Spleen (tissue), 11 donors: Measurements from ENCODE around the gene ANKRD12. TPM values are rescaled to one million over a fixed set of nuclear protein-coding genes. Genes with fewer than 3 reads are reported as not detected.
A peak's percentile ranks its signal among the peaks of the same experiment; 100 is the strongest.

Experiments used
- DNase-seq: peaks from one replicate; pipeline ENCODE4 v3.0.0-alpha.2; 2020
- H3K27ac ChIP-seq, 8 donors: fragments of 200-600 bp; sonication (generic) in 7 of 8; 1 replicate in 4 of 8; 2 replicates in 4 of 8; pipeline versions ENCODE4 v1.5.0 to v1.8.0; 2016 to 2021; ENCODE audit warnings: inconsistent platforms in 4 of 8, mild to moderate bottlenecking in 4 of 8, moderate library complexity in 1 of 8
- H3K27me3 ChIP-seq, 7 donors: fragments of 200-600 bp; sonication (generic) in 6 of 7; replicated peaks in 1 of 7; 1 replicate in 4 of 7; 2 replicates in 3 of 7; pipeline versions ENCODE4 v1.5.0 to v1.8.0; 2016 to 2021; ENCODE audit warnings: inconsistent platforms in 3 of 7, mild to moderate bottlenecking in 1 of 7
- H3K36me3 ChIP-seq, 6 donors: fragments of 200-600 bp; sonication (generic) in 5 of 6; 1 replicate in 4 of 6; 2 replicates in 2 of 6; pipeline versions ENCODE4 v1.5.0 to v1.8.0; 2016 to 2021; ENCODE audit warnings: inconsistent platforms in 2 of 6
- H3K4me1 ChIP-seq, 6 donors: fragments of 200-600 bp; sonication (generic) in 5 of 6; 1 replicate in 3 of 6; 2 replicates in 3 of 6; pipeline versions ENCODE4 v1.5.0 to v1.8.0; 2016 to 2021; ENCODE audit warnings: inconsistent platforms in 3 of 6
- H3K4me3 ChIP-seq, 8 donors: fragments of 200-600 bp; sonication (generic) in 7 of 8; 1 replicate in 4 of 8; 2 replicates in 4 of 8; pipeline versions ENCODE4 v1.5.0 to v1.8.0; 2016 to 2021; ENCODE audit warnings: inconsistent platforms in 4 of 8, mild to moderate bottlenecking in 4 of 8, moderate library complexity in 2 of 8
- H3K9me3 ChIP-seq, 8 donors: fragments of 200-600 bp; sonication (generic) in 7 of 8; 1 replicate in 4 of 8; 2 replicates in 4 of 8; pipeline versions ENCODE4 v1.5.0 to v1.8.0; 2016 to 2021; ENCODE audit warnings: inconsistent platforms in 4 of 8
- POLR2A ChIP-seq, 3 donors: fragments of 450-650 bp; IDR thresholded peaks; one replicate each; pipeline ENCODE4 v1.5.1; 2017; ENCODE audit warnings: antibody characterized with exemption in 3 of 3, mild to moderate bottlenecking in 1 of 3
- POLR2AphosphoS5 ChIP-seq, 3 donors: sonication (generic); formaldehyde crosslinking; IDR thresholded peaks; one replicate each; pipeline ENCODE4 v1.5.1; 2017; ENCODE audit warnings: antibody characterized with exemption in 3 of 3
- WGBS, 5 donors: extraction: QIAGEN DNeasy Blood & Tissue Kit in 3 of 5; methylation state at CpG; one replicate each; pipeline versions ENCODE4 v1.1.5 to v1.1.7; 2013 to 2018; 5-methylcytosine and 5-hydroxymethylcytosine counted together
- intact Hi-C: fragments of 100-400 bp; cut with DNase I; formaldehyde crosslinking; loops from one replicate; pipeline ENCODE4 v1.15.0; 2023; ENCODE audit warnings: low total_unique reads
- polyA plus RNA-seq, 3 donors: library from polyadenylated mRNA; stranded (reverse); fragments of 200-250 nt; gene quantifications; one replicate each; pipeline ENCODE4 v1.2.1, GENCODE V29; 2013
- total RNA-seq, 7 donors: library from RNA; depleted of rRNA in 3 of 7; stranded (reverse); fragments of >200 nt in 3 of 7; fragmentation: NEBNext Ultra II Directional in 4 of 7; extraction: Animal tissue kit (Norgen Biotek cat#: 25700) in 4 of 7; gene quantifications; one replicate each; pipeline versions ENCODE4 v1.1.0 to v1.2.1, GENCODE V29; 2016 to 2021
- TF ChIP-seq, protein P1 (sequence below), 11 experiments: fragments of 200-600 bp in 7 of 11; fragments of 450-650 bp in 4 of 11; sonication (generic) in 4 of 11; IDR thresholded peaks in 8 of 11; conservative IDR thresholded peaks in 3 of 11; 1 replicate in 7 of 11; 2 replicates in 4 of 11; pipeline versions ENCODE4 v1.4.0 to v1.8.0; 2016 to 2021; ENCODE audit warnings: antibody characterized with exemption in 11 of 11, inconsistent platforms in 4 of 11, mild to moderate bottlenecking in 1 of 11
- donor health status: healthy with polysubstance abuse.
- donor health status: DM: no; HTN: no; CAD: no; lungs with moderate emphysema.
- donor health status: DM: no; HTN: no; CAD: no.
- donor health status: Bipolar disorder and iron deficiency.
- donor health status: healthy.
- donor health status: DM: no; HTN: no; CAD: no.
- donor health status: DM: yes; HTN: yes; CAD: no.

ANKRD12 gene
- total and polyA plus RNA-seq, 10 donors = 7.6 to 122 (median 84.4) TPM

- TF ChIP-seq POLR2AphosphoS5 (IDR thresholded peaks at IDR 0.05) (no peak), POLR2A (IDR thresholded peaks at IDR 0.05) (no peak)
- TF ChIP-seq, protein P1, sequence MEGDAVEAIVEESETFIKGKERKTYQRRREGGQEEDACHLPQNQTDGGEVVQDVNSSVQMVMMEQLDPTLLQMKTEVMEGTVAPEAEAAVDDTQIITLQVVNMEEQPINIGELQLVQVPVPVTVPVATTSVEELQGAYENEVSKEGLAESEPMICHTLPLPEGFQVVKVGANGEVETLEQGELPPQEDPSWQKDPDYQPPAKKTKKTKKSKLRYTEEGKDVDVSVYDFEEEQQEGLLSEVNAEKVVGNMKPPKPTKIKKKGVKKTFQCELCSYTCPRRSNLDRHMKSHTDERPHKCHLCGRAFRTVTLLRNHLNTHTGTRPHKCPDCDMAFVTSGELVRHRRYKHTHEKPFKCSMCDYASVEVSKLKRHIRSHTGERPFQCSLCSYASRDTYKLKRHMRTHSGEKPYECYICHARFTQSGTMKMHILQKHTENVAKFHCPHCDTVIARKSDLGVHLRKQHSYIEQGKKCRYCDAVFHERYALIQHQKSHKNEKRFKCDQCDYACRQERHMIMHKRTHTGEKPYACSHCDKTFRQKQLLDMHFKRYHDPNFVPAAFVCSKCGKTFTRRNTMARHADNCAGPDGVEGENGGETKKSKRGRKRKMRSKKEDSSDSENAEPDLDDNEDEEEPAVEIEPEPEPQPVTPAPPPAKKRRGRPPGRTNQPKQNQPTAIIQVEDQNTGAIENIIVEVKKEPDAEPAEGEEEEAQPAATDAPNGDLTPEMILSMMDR (IDR thresholded peaks at IDR 0.05 in 8 of 11, conservative IDR thresholded peaks at IDR 0.05 in 3 of 11) = no peak
- Histone ChIP-seq H3K27ac (no peak overlapping the region), H3K27me3 (no peaks in the 10 kb centered on the region), H3K4me3 (no peak overlapping the region), H3K4me1 (peaks cover 0 to 11% (median 7%) of the 10 kb centered on the region in 6 donors), H3K9me3 (no peaks in the 10 kb centered on the region), H3K36me3 (peaks cover 0 to 98% (median 43%) of the 10 kb centered on the region in 6 donors)
- DNase-seq = no peak
- 95 to 97% (median 97%) methylated on average over 3 of the region's 3 CpGs for whole genome bisulfite sequencing, 5 donors
- intact Hi-C loops = no loop called here
These were observed 79.9 kb downstream of the ANKRD12 start for GRCh38 chr18:9216459-9216858.

DNA sequence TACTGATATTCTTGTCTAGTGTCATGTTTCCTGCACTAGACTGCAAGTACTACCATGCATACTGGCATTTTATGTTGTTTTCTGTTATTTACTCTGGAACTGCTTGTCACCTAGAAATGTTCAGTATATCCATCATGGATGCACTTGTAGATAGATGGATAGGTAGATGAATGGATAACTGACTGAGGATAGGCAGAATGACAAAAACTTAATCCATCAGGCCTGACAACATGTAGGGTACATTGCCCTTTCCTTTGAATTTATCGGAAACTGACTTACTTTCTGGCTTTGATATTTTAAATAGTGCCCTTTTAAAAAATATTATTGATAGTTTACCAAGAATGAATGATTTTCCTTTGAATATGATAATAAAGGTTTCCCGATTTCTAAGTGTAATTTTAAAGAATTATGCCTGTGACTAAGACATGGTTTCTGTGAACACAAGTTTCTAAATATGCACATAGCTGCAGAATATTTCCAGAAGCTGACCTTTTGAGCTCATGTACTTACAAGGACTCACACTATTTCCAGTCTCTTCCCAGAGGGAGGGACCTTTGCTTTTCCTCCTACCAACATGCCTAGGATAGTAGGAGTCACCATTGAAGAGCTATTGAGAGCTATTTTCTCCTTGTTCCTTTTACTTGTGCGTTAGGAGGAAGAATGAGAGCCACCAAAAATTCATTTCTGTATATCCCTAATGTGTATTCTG, 81.3 kb downstream of the ANKRD12 start:
- H3K27ac ChIP-seq = peak overlapping the region in 2 of 8 donors; percentile 23 to 24
- intact Hi-C loops = no loop called here
- H3K4me3 ChIP-seq = no peak overlapping the region
- H3K9me3 ChIP-seq = no peaks in the 10 kb centered on the region
- peaks cover 0 to 98% (median 52%) of the 10 kb centered on the region in 6 donors for H3K36me3 ChIP-seq
- WGBS, 5 donors = 84 to 92% (median 90%) methylated on average over 3 of the region's 3 CpGs
- H3K4me1 ChIP-seq = no peaks in the 10 kb centered on the region
- DNase-seq = no peak
- TF ChIP-seq, protein P1 (IDR thresholded peaks at IDR 0.05 in 8 of 11, conservative IDR thresholded peaks at IDR 0.05 in 3 of 11) = no peak
- no peak for TF ChIP-seq POLR2A (IDR thresholded peaks at IDR 0.05)
- no peak for TF ChIP-seq POLR2AphosphoS5 (IDR thresholded peaks at IDR 0.05)
- H3K27me3 ChIP-seq = no peaks in the 10 kb centered on the region

- 54 to 85% (median 73%) methylated on average over 3 of the region's 3 CpGs for WGBS, 5 donors
- Histone ChIP-seq H3K27ac (no peak overlapping the region), H3K9me3 (no peaks in the 10 kb centered on the region), H3K36me3 (peaks cover 0 to 100% (median 44%) of the 10 kb centered on the region in 6 donors), H3K4me1 (no peaks in the 10 kb centered on the region), H3K4me3 (no peak overlapping the region), H3K27me3 (no peaks in the 10 kb centered on the region)
- no peak for DNase-seq
- intact Hi-C loops = no loop called here
- TF ChIP-seq POLR2AphosphoS5 (IDR thresholded peaks at IDR 0.05) (no peak), POLR2A (IDR thresholded peaks at IDR 0.05) (no peak)
- TF ChIP-seq, protein P1 (IDR thresholded peaks at IDR 0.05 in 8 of 11, conservative IDR thresholded peaks at IDR 0.05 in 3 of 11) = no peak
These were observed 84.5 kb downstream of the ANKRD12 start for GRCh38 chr18:9221040-9221439.

GRCh38 chr18:9221661-9222060, 85.1 kb downstream of the ANKRD12 start:
- H3K36me3 ChIP-seq = peaks cover 0 to 100% (median 47%) of the 10 kb centered on the region in 6 donors
- H3K9me3 ChIP-seq = no peaks in the 10 kb centered on the region
- no peak overlapping the region for H3K4me3 ChIP-seq
- no peak for DNase-seq
- intact Hi-C loops = no loop called here
- WGBS, 5 donors = 93 to 99% (median 95%) methylated on average over 5 of the region's 5 CpGs
- no peak overlapping the region for H3K27ac ChIP-seq
- TF ChIP-seq, protein P1 (IDR thresholded peaks at IDR 0.05 in 8 of 11, conservative IDR thresholded peaks at IDR 0.05 in 3 of 11) = no peak
- TF ChIP-seq POLR2A (IDR thresholded peaks at IDR 0.05) = no peak
- TF ChIP-seq POLR2AphosphoS5 (IDR thresholded peaks at IDR 0.05) = no peak
- H3K4me1 ChIP-seq = no peaks in the 10 kb centered on the region
- no peaks in the 10 kb centered on the region for H3K27me3 ChIP-seq
